ENCODE measurements around the gene MAT1A.

DNA sequence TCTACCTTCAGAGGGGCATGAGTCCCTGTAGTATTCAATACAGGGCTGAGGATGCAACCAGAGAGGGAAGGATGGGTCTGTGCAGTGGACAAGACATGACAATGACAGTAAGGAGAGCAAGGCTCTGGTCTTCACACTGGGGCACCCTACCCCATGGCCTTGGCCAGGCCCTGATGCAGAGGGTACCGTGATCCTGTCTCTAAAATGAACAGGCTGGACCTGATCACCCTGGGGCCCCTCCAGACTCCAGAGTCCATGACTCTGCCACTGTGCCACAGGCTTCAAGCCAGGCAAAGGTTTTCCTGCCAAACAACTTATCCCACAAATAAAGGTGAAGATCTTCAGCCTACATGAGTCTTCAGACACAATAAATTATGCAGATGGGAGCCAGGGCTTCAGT, 4.9 kb downstream of the MAT1A start:
- TF ChIP-seq IRF1 (CRISPR knock-in tag; IDR thresholded peaks at IDR 0.05; ENCODE audit: borderline replicate concordance) (no peak), CTCF (IDR thresholded peaks at IDR 0.05 in 2 of 3, conservative IDR thresholded peaks at IDR 0.05 in 1 of 3; ENCODE audit: insufficient read depth in 2 of 3, low read depth in 1 of 3, low read length in 3 of 3) (no peak)

Data from K562 (cell line).